PC-9 (cell line): ENCODE measurements around the gene PRR15. TPM values are rescaled to one million over a fixed set of nuclear protein-coding genes. Genes with fewer than 3 reads are reported as not detected.

Experiments
- BruUV-seq: library from RNA; stranded (reverse); fragments of 400-500 nt; replicated peaks from 2 replicates; lab custom pipeline; 2021; lab: Mats Ljungman, UMichigan
- CTCF ChIA-PET: fragments of 300-600 bp; sonication (Branson Sonifier 250); formaldehyde crosslinking; loops from one replicate; lab custom pipeline; 2022; ENCODE audit warnings: antibody characterized with exemption; lab: Charles Lee
- POLR2A ChIA-PET: fragments of 300-600 bp; sonication (Branson Sonifier 250); formaldehyde crosslinking; loops from one replicate; lab custom pipeline; 2022; ENCODE audit warnings: antibody characterized with exemption; ENCODE audit not compliant: unreplicated experiment; lab: Charles Lee
- DNase-seq, 2 experiments: peaks; one replicate each; pipeline versions ENCODE4 v3.0.0 to v3.0.0-alpha.2; 2015 to 2022; ENCODE audit warnings: mixed read lengths in 1 of 2
- H2AFZ ChIP-seq: fragments of 200-600 bp; sonication (generic); 2 replicates; pipeline ENCODE4 v1.8.1; 2017; ENCODE audit warnings: antibody characterized with exemption
- H3F3A ChIP-seq: fragments of 200-600 bp; sonication (generic); 2 replicates; pipeline ENCODE4 v1.8.1; 2017; ENCODE audit warnings: antibody characterized with exemption, mild to moderate bottlenecking, low read depth; ENCODE audit not compliant: insufficient read depth
- H3K27ac ChIP-seq: fragments of 200-600 bp; sonication (generic); 2 replicates; pipeline ENCODE4 v1.6.1; 2016; ENCODE audit warnings: mixed run types
- H3K27me3 ChIP-seq: fragments of 200-600 bp; sonication (generic); 2 replicates; pipeline ENCODE4 v1.6.1; 2016; ENCODE audit warnings: low read depth, mixed run types; ENCODE audit not compliant: insufficient read depth
- H3K36me3 ChIP-seq: fragments of 200-600 bp; sonication (generic); 2 replicates; pipeline ENCODE4 v1.6.1; 2016; ENCODE audit warnings: low read depth, mixed run types
- H3K4me1 ChIP-seq: fragments of 200-600 bp; sonication (generic); replicated peaks from 2 replicates; pipeline ENCODE4 v1.6.1; 2016; ENCODE audit warnings: mixed run types; ENCODE audit not compliant: insufficient read depth
- H3K4me2 ChIP-seq: fragments of 200-600 bp; sonication (generic); 2 replicates; pipeline ENCODE4 v1.6.1; 2017; ENCODE audit warnings: mixed run types
- H3K4me3 ChIP-seq: fragments of 200-600 bp; sonication (generic); 2 replicates; pipeline ENCODE4 v1.6.1; 2016; ENCODE audit warnings: mixed run types
- H3K79me2 ChIP-seq: fragments of 200-600 bp; sonication (generic); 2 replicates; pipeline ENCODE4 v1.6.1; 2017; ENCODE audit warnings: low read depth, mixed run types
- H3K9me2 ChIP-seq: fragments of 200-600 bp; sonication (generic); 2 replicates; pipeline ENCODE4 v1.8.1; 2017; ENCODE audit warnings: mild to moderate bottlenecking; ENCODE audit not compliant: insufficient read depth
- H3K9me3 ChIP-seq: fragments of 200-600 bp; sonication (generic); 2 replicates; pipeline ENCODE4 v1.8.1; 2016; ENCODE audit warnings: low read depth; ENCODE audit not compliant: insufficient read depth
- H4K20me1 ChIP-seq: fragments of 200-600 bp; sonication (generic); 2 replicates; pipeline ENCODE4 v1.8.1; 2017; ENCODE audit not compliant: insufficient read depth
- EZH2 ChIP-seq: fragments of 200-600 bp; sonication (generic); IDR thresholded peaks from 2 replicates; pipeline ENCODE4 v1.8.0; 2017; ENCODE audit warnings: antibody characterized with exemption, low read depth
- intact Hi-C: fragments of 100-400 bp; cut with micrococcal nuclease; formaldehyde crosslinking; loops from one replicate; pipeline ENCODE4 v1.10.0; 2022; ENCODE audit not compliant: unreplicated experiment
- total RNA-seq: library from RNA; stranded (reverse); gene quantifications from 2 replicates; pipeline ENCODE4 v1.2.3, GENCODE V29; 2021
- TF ChIP-seq, protein P1 (sequence below): fragments of 200-600 bp; sonication (generic); conservative IDR thresholded peaks from 2 replicates; pipeline ENCODE4 v1.6.1; 2017; ENCODE audit warnings: mixed run types, antibody characterized with exemption, mild to moderate bottlenecking, moderate library complexity

PRR15 gene
- total RNA-seq, 1 experiment from 2014 or later, result 64.9 TPM

DNA sequence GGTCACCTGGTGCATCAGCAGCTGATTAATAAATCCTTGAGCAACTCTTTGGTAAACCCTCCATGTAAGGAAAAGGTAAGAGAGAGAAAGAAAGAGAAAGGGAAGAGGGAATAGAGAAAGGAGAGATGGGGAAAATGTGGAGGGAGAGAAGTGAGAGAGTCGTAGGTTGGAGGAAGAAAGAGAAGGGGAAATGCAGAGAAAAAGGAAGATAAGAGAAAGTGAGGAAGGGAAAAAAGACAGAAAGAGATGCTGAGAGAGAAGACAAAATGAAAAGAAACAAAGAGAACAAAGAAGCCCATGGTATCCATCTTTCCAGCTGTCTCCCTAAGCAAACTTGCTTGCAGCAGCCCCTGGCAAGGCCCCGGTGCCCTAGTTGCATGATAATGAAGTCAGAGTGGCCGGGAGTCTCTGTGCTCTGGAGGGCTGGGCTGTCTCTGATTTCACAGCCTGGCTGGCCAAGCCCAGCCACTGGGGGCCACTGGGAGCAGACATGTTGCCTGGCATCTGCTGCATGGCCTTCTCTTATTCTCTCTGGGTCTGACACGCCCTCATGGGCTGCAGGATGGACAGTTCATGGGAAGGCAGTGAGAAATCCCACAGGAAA, 48.4 kb downstream of the PRR15 start:
- H3K27ac ChIP-seq, result no peak overlapping the region
- H3K4me1 ChIP-seq, result peaks cover 56% of the 10 kb centered on the region
- BruUV-seq, result no TSS peak
- no peak overlapping the region for H3K4me2 ChIP-seq
- no peak for DNase-seq
- H3K9me2 ChIP-seq, result no peaks in the 10 kb centered on the region
- no peaks in the 10 kb centered on the region for H3K27me3 ChIP-seq
- ChIA-PET POLR2A (no interaction called here), CTCF (no interaction called here)
- peaks cover 56% of the 10 kb centered on the region for H3F3A ChIP-seq
- intact Hi-C loops, result no loop called here
- H3K4me3 ChIP-seq, result no peak overlapping the region
- H3K9me3 ChIP-seq, result no peaks in the 10 kb centered on the region; the same call in 1 of the 2 replicates
- no peak for TF ChIP-seq EZH2
- TF ChIP-seq, protein P1, sequence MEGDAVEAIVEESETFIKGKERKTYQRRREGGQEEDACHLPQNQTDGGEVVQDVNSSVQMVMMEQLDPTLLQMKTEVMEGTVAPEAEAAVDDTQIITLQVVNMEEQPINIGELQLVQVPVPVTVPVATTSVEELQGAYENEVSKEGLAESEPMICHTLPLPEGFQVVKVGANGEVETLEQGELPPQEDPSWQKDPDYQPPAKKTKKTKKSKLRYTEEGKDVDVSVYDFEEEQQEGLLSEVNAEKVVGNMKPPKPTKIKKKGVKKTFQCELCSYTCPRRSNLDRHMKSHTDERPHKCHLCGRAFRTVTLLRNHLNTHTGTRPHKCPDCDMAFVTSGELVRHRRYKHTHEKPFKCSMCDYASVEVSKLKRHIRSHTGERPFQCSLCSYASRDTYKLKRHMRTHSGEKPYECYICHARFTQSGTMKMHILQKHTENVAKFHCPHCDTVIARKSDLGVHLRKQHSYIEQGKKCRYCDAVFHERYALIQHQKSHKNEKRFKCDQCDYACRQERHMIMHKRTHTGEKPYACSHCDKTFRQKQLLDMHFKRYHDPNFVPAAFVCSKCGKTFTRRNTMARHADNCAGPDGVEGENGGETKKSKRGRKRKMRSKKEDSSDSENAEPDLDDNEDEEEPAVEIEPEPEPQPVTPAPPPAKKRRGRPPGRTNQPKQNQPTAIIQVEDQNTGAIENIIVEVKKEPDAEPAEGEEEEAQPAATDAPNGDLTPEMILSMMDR, result no peak
- H3K79me2 ChIP-seq, result no peaks in the 10 kb centered on the region
- H2AFZ ChIP-seq, result no peak overlapping the region
- no peaks in the 10 kb centered on the region for H4K20me1 ChIP-seq
- no peaks in the 10 kb centered on the region for H3K36me3 ChIP-seq

DNA sequence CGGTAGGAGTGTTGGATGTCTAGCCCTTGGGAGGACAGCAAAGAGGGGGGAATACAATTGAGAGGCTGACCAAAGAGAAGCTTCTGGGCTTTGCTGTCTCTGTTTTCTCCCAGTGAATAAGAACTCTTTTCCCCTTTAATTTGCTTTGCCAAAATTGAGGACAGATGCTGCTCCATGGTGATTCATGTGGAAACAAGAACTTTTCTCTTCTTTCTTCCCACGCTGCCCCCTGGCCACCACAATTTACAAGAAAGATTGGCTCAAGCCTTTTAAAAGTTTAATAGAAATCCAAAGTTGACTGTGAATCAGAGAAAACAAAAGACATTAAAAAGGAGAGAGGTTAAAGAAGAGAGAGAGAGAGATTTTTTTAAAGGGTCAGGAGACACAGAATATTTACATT, 49.0 kb downstream of the PRR15 start:
- Histone ChIP-seq H3K4me3 (no peak overlapping the region), H3K9me2 (no peaks in the 10 kb centered on the region), H3K4me1 (peaks cover 51% of the 10 kb centered on the region), H3K9me3 (no peaks in the 10 kb centered on the region; the same call in 1 of the 2 replicates), H3K79me2 (no peaks in the 10 kb centered on the region), H3K36me3 (no peaks in the 10 kb centered on the region), H4K20me1 (no peaks in the 10 kb centered on the region), H3K27ac (peak overlapping the region; percentile 62; the same call in 1 of the 2 replicates), H3F3A (peaks cover 53% of the 10 kb centered on the region), H3K27me3 (no peaks in the 10 kb centered on the region), H2AFZ (no peak overlapping the region), H3K4me2 (no peak overlapping the region)
- intact Hi-C loops, result no loop called here
- TF ChIP-seq EZH2, result no peak
- TF ChIP-seq, protein P1, result no peak
- no peak for DNase-seq
- no TSS peak for BruUV-seq
- POLR2A ChIA-PET, result no interaction called here
- CTCF ChIA-PET, result interaction anchor here (0.7 kb wide), 1 partner anchor 488 kb away, joined by 5 read pairs; no protein-coding TSS in a partner anchor

DNA sequence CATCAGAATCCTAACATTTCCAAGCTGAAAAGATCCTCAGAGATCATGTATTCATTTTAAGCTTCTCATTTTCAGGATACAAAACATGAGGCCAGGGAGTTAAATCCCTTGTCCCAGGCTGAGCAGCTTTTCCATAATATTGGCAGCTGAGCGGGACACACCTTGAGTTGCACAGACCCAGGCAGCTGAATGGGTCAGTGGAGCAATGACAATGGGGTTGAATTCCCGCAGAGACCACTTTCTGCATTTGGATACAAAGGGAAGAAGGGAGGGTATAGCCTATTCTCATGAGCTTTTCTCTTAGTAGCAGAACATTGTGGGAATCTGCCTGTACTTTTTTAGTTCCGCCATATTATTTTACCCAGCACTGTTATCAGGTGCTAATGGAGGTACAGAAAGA, 49.5 kb downstream of the PRR15 start:
- CTCF ChIA-PET, result interaction anchor here (0.6 to 0.7 kb wide), 2 partner anchors 488 to 1296 kb away, joined by 5 to 6 read pairs; no protein-coding TSS in a partner anchor

More for the DNA sequence above, 49.5 kb downstream of the PRR15 start:
- Histone ChIP-seq H3K4me2 (peak overlapping the region; percentile 48), H3K36me3 (no peaks in the 10 kb centered on the region), H3K4me3 (no peak overlapping the region), H3K9me2 (no peaks in the 10 kb centered on the region), H3K9me3 (no peaks in the 10 kb centered on the region; the same call in none of the 2 replicates), H2AFZ (no peak overlapping the region), H3K27ac (peak overlapping the region; percentile 62), H3F3A (peaks cover 47% of the 10 kb centered on the region), H3K27me3 (no peaks in the 10 kb centered on the region), H3K79me2 (no peaks in the 10 kb centered on the region), H4K20me1 (no peaks in the 10 kb centered on the region), H3K4me1 (peaks cover 46% of the 10 kb centered on the region)
- POLR2A ChIA-PET, result no interaction called here
- no TSS peak for BruUV-seq
- no peak for DNase-seq
- TF ChIP-seq EZH2, result no peak
- TF ChIP-seq, protein P1, result no peak
- intact Hi-C loops, result no loop called here
